Gastrocnemius medialis (tissue), 4 donors: ENCODE measurements around the gene RPL6. TPM values are rescaled to one million over a fixed set of nuclear protein-coding genes. Genes with fewer than 3 reads are reported as not detected.
"Not testable (repeated sequence)": the region's sequence is repeated elsewhere in the genome, so short reads cannot be mapped to it uniquely, and the experiment has no call there.

Experiments
- ATAC-seq, 2 donors: fragments of 150-250 bp; one replicate each; pipeline ENCODE4 v1.9.1; 2016
- DNase-seq, 2 donors: peaks; one replicate each; pipeline ENCODE4 v3.0.0-alpha.2; 2019
- H3K27ac ChIP-seq, 4 donors: fragments of 200-600 bp; sonication (generic); 1 replicate in 1 of 4; 2 replicates in 3 of 4; pipeline ENCODE4 v1.5.1; 2016 to 2018; ENCODE audit warnings: mild to moderate bottlenecking in 2 of 4, moderate library complexity in 1 of 4
- H3K27me3 ChIP-seq, 3 donors: fragments of 200-600 bp; sonication (generic) in 2 of 3; 1 replicate in 1 of 3; 2 replicates in 2 of 3; pipeline versions ENCODE4 v1.5.1 to v1.6.0; 2016 to 2019; ENCODE audit warnings: mild to moderate bottlenecking in 1 of 3, moderate library complexity in 1 of 3
- H3K36me3 ChIP-seq, 2 donors: fragments of 200-600 bp; sonication (generic) in 1 of 2; one replicate each; pipeline ENCODE4 v1.5.1; 2017 to 2018
- H3K4me1 ChIP-seq, 2 donors: fragments of 200-600 bp; sonication (generic) in 1 of 2; one replicate each; pipeline ENCODE4 v1.5.1; 2016 to 2017; ENCODE audit warnings: mild to moderate bottlenecking in 2 of 2
- H3K4me3 ChIP-seq, 4 donors: fragments of 200-600 bp; sonication (generic) in 3 of 4; 1 replicate in 1 of 4; 2 replicates in 3 of 4; pipeline ENCODE4 v1.5.1; 2016 to 2019; ENCODE audit warnings: mild to moderate bottlenecking in 2 of 4
- H3K9me3 ChIP-seq, 3 donors: fragments of 200-600 bp; sonication (generic) in 2 of 3; 1 replicate in 1 of 3; 2 replicates in 2 of 3; pipeline ENCODE4 v1.5.1; 2016 to 2019
- CTCF ChIP-seq, 5 experiments: fragments of 450-650 bp in 3 of 5; fragments of 200-600 bp in 2 of 5; sonication (generic) in 2 of 5; IDR thresholded peaks in 4 of 5; conservative IDR thresholded peaks in 1 of 5; 1 replicate in 4 of 5; 2 replicates in 1 of 5; pipeline ENCODE4 v1.5.1; 2016 to 2019; ENCODE audit warnings: antibody characterized with exemption in 5 of 5, mild to moderate bottlenecking in 3 of 5, moderate library complexity in 3 of 5
- POLR2A ChIP-seq, 2 donors: fragments of 450-650 bp; IDR thresholded peaks; one replicate each; pipeline ENCODE4 v1.6.1; 2017; ENCODE audit warnings: antibody characterized with exemption in 2 of 2, mild to moderate bottlenecking in 2 of 2, moderate library complexity in 2 of 2
- in situ Hi-C, 4 donors: fragments of 200-750 bp; cut with MboI; loops; one replicate each; pipeline versions ENCODE4 v1.15.0 to v1.8.0; 2017; ENCODE audit warnings: low sequenced_read_pairs in 4 of 4
- intact Hi-C: fragments of 100-400 bp; cut with DNase I; formaldehyde crosslinking; loops from one replicate; pipeline ENCODE4 v1.15.1; 2023; ENCODE audit warnings: low total_unique reads
- total RNA-seq, 4 donors: library from RNA; depleted of rRNA; stranded (reverse); fragments of >200 nt; gene quantifications; one replicate each; pipeline versions ENCODE4 v1.1.0 to v1.2.3, GENCODE V29; 2016

Gene RPL6
- total RNA-seq, 4 donors from 2014 or later: 915 to 1,203 (median 1,138) TPM

DNA sequence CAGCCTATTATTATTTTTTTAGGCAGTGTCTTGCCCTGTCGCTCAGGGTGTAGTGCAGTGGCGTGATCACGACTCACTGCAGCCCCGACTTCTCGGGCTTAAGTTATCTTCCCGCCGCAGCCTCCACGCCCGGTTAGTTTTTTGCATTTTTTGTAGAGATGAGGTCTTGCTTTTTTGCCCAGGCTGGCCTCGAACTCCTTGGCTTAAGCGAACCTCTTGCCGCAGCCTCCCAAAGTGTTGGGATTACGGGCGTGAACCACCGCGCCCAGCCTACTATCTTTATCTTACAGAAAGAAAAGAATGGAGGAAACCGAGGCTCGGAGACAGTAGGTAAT is 8.8 kb upstream of the RPL6 start:
- Histone ChIP-seq H3K4me1 (peaks cover 46% of the 10 kb centered on the region in 2 donors), H3K9me3 (no peaks in the 10 kb centered on the region), H3K27me3 (no peaks in the 10 kb centered on the region), H3K4me3 (peak overlapping the region; percentile 70 to 94 (median 76)), H3K36me3 (no peaks in the 10 kb centered on the region), H3K27ac (peak overlapping the region; percentile 93 to 99 (median 97))
- intact Hi-C loops (no loop called here), in situ Hi-C loops (loop anchor here in 1 of 4 donors (25.0 kb wide), 1 partner anchor 306 kb away; the partner anchor contains the start of gene NAA25)
- ATAC-seq (no peak), DNase-seq (no peak)
- TF ChIP-seq CTCF (IDR thresholded peaks at IDR 0.05 in 4 of 5, conservative IDR thresholded peaks at IDR 0.05 in 1 of 5) (no peak), POLR2A (IDR thresholded peaks at IDR 0.05) (no peak)

GRCh38 chr12:112415457-112415856 is 6.1 kb upstream of the RPL6 start:
- H3K4me3 ChIP-seq, H3K27ac ChIP-seq, H3K9me3 ChIP-seq, H3K36me3 ChIP-seq, intact Hi-C loops, DNase-seq, ATAC-seq, H3K27me3 ChIP-seq: not testable (repeated sequence)
- in situ Hi-C loops: loop anchor here in 1 of 4 donors (25.0 kb wide), 1 partner anchor 303 kb away; the partner anchor contains the start of gene NAA25
- H3K4me1 ChIP-seq: peaks cover 18 to 19% of the 10 kb centered on the region in 2 donors

DNA sequence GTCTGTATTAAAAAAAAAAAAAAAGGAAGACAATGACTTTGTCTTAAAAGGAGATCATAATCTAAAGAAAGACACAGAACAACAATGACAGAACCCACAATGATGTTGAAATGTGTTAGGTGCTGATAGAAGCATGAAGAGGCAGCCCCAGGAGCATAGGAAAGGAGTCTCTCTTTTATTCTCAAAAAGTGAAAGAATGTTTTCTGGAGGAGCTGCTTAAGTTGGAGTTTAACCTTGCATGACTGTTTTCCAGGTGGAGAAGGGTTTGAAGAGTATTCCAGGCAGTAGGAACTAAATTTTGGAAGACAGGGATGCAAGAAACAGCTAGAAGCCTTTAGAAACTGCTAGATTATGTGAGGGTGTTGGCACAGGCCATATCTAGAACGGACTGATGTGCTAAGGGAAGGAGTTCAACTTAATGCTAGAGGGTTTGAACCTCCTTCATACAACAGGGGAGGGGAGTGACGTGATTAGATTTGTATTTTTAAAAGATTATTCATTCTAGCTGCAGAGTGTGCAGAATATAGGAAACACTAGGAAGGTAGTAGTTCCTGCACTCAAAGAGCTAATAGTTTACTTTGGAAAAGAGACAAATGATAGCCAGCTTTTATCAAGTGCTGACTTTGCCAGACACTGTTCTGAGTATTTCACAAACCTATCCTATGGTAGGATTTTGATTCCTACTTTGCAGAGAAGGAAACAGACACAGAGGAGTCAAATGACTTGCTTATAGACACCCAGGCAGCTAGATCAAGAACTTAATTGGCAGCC is 4.6 kb upstream of the RPL6 start:
- TF ChIP-seq POLR2A (IDR thresholded peaks at IDR 0.05) (no peak), CTCF (IDR thresholded peaks at IDR 0.05 in 4 of 5, conservative IDR thresholded peaks at IDR 0.05 in 1 of 5) (no peak)
- no peak for ATAC-seq
- H3K27me3 ChIP-seq: no peaks in the 10 kb centered on the region
- DNase-seq: no peak
- no peak overlapping the region for H3K4me3 ChIP-seq
- intact Hi-C loops: no loop called here
- peaks cover 8 to 9% of the 10 kb centered on the region in 2 donors for H3K4me1 ChIP-seq
- no peak overlapping the region for H3K27ac ChIP-seq
- in situ Hi-C loops: loop anchor here in 1 of 4 donors (25.0 kb wide), 1 partner anchor 302 kb away; the partner anchor contains the start of gene NAA25
- H3K36me3 ChIP-seq: no peaks in the 10 kb centered on the region
- no peaks in the 10 kb centered on the region for H3K9me3 ChIP-seq

DNA sequence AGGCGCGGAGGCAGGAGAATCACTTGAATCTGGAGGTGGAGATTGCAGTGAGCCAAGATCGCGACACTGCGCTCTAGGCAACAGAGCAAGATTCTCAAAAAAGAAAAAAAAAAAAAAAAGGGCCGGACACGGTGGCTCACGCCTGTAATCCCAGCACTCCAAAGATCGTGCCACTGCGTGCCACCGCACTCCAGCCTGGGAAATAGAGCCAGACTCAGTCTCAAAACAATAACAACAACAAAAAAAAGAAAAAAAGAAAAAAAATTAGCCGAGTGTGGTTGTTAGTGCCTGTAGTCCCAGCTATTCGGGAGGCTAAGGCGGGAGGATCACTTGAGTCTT is 470 bp upstream of the RPL6 start:
- intact Hi-C loops (loop anchor here (1.0 kb wide), 1 partner anchor 9 kb away; no protein-coding TSS in a partner anchor), in situ Hi-C loops (loop anchor here in 1 of 4 donors (25.0 kb wide), 1 partner anchor 298 kb away; the partner anchor contains the start of gene NAA25)
- Histone ChIP-seq H3K4me1 (peaks cover 17 to 18% of the 10 kb centered on the region in 2 donors), H3K27me3 (no peaks in the 10 kb centered on the region), H3K27ac (peak overlapping the region; percentile 85 to 99 (median 90)), H3K4me3 (peak overlapping the region; percentile 79 to 99 (median 84)), H3K36me3 (peaks cover 0 to 34% of the 10 kb centered on the region in 2 donors), H3K9me3 (no peaks in the 10 kb centered on the region)
- TF ChIP-seq POLR2A (IDR thresholded peaks at IDR 0.05) (no peak), CTCF (IDR thresholded peaks at IDR 0.05 in 4 of 5, conservative IDR thresholded peaks at IDR 0.05 in 1 of 5) (no peak)
- no peak for ATAC-seq
- DNase-seq: no peak

- H3K4me3 ChIP-seq: peak overlapping the region; percentile 79 to 99 (median 84)
- no peak for TF ChIP-seq CTCF (IDR thresholded peaks at IDR 0.05 in 4 of 5, conservative IDR thresholded peaks at IDR 0.05 in 1 of 5)
- no peak for TF ChIP-seq POLR2A (IDR thresholded peaks at IDR 0.05)
- no peak for ATAC-seq
- H3K36me3 ChIP-seq: peaks cover 0 to 42% of the 10 kb centered on the region in 2 donors
- DNase-seq: no peak
- peak overlapping the region; percentile 85 to 99 (median 90) for H3K27ac ChIP-seq
- peaks cover 17 to 18% of the 10 kb centered on the region in 2 donors for H3K4me1 ChIP-seq
- H3K27me3 ChIP-seq: no peaks in the 10 kb centered on the region
- intact Hi-C loops: loop anchor here (1.0 kb wide), 1 partner anchor 11 kb away; no protein-coding TSS in a partner anchor
- H3K9me3 ChIP-seq: no peaks in the 10 kb centered on the region
- in situ Hi-C loops: loop anchor here in 1 of 4 donors (25.0 kb wide), 1 partner anchor 296 kb away; the partner anchor contains the start of gene NAA25
These were observed 784 bp downstream of the RPL6 start for GRCh38 chr12:112408621-112409020.

GRCh38 chr12:112407683-112408082 is 1.7 kb downstream of the RPL6 start:
- H3K9me3 ChIP-seq, intact Hi-C loops, DNase-seq, ATAC-seq, H3K27me3 ChIP-seq: not testable (repeated sequence)
- Histone ChIP-seq H3K36me3 (peaks cover 0 to 42% of the 10 kb centered on the region in 2 donors), H3K4me3 (peak overlapping the region in 1 of 4 donors; percentile 18), H3K4me1 (peaks cover 17 to 18% of the 10 kb centered on the region in 2 donors), H3K27ac (peak overlapping the region in 2 of 4 donors; percentile 85 to 92)
- in situ Hi-C loops: loop anchor here in 1 of 4 donors (25.0 kb wide), 1 partner anchor 295 kb away; the partner anchor contains the start of gene NAA25
